H1 (cell line): Measurements from ENCODE around the gene SMS. TPM values are rescaled to one million over a fixed set of nuclear protein-coding genes. Genes with fewer than 3 reads are reported as not detected.

Experiments used
- CTCF ChIA-PET: fragments of 300-600 bp; sonication (Branson Sonifier 250); formaldehyde crosslinking; loops from one replicate; lab custom pipeline; 2021; ENCODE audit not compliant: partially characterized antibody; lab: Charles Lee
- POLR2A ChIA-PET: fragments of 300-600 bp; sonication (Branson Sonifier 250); formaldehyde crosslinking; loops from one replicate; lab custom pipeline; 2021; ENCODE audit warnings: inconsistent platforms; ENCODE audit not compliant: partially characterized antibody; lab: Charles Lee
- DNase-seq, 2 experiments: peaks; one replicate each; pipeline versions ENCODE4 v3.0.0 to v3.0.0-alpha.2; 2010 to 2022; ENCODE audit warnings: low spot score in 2 of 2, low read depth in 1 of 2, mixed read lengths in 1 of 2
- FAIRE-seq: peaks from 2 replicates; lab custom pipeline; 2011; peaks lifted over from hg19 to GRCh38; lab: Jason Lieb, UNC
- H2AFZ ChIP-seq: 2 replicates; pipeline ENCODE4 v1.8.1; 2012; ENCODE audit warnings: low read length, inconsistent platforms
- H2AK5ac ChIP-seq: 2 replicates; pipeline ENCODE4 v1.6.1; 2013; ENCODE audit warnings: low read depth, low read length
- H2BK120ac ChIP-seq: replicated peaks from 2 replicates; pipeline ENCODE3; 2013; ENCODE audit warnings: low read depth, low read length, inconsistent platforms
- H2BK12ac ChIP-seq: 2 replicates; pipeline ENCODE4 v1.6.1; 2013; ENCODE audit warnings: low read depth, low read length
- H2BK15ac ChIP-seq: 2 replicates; pipeline ENCODE4 v1.6.1; 2013; ENCODE audit warnings: low read length
- H2BK20ac ChIP-seq: 2 replicates; pipeline ENCODE4 v1.6.1; 2013; ENCODE audit warnings: low read length
- H2BK5ac ChIP-seq: 2 replicates; pipeline ENCODE4 v1.6.1; 2013; ENCODE audit warnings: low read depth, low read length
- H3K14ac ChIP-seq: 2 replicates; pipeline ENCODE4 v1.6.1; 2013; ENCODE audit warnings: inconsistent platforms; ENCODE audit not compliant: insufficient read length
- H3K18ac ChIP-seq: 2 replicates; pipeline ENCODE4 v1.6.1; 2013; ENCODE audit warnings: low read length; ENCODE audit errors: extremely low read depth
- H3K23ac ChIP-seq: 2 replicates; pipeline ENCODE4 v1.6.1; 2013; ENCODE audit warnings: inconsistent platforms; ENCODE audit not compliant: insufficient read length
- H3K23me2 ChIP-seq: 2 replicates; pipeline ENCODE4 v1.6.1; 2013; ENCODE audit warnings: low read depth, low read length
- H3K27ac ChIP-seq: 2 replicates; pipeline ENCODE4 v1.6.1; 2011; ENCODE audit warnings: low read depth, low read length, inconsistent platforms
- H3K27me3 ChIP-seq, 4 experiments: replicated peaks in 1 of 4; 1 replicate in 1 of 4; 2 replicates in 3 of 4; pipeline versions ENCODE4 v1.6.1 to v1.8.1; 2011 to 2013; ENCODE audit warnings: low read length in 3 of 4, mild to moderate bottlenecking in 3 of 4, inconsistent platforms in 2 of 4, mixed read lengths in 2 of 4, moderate library complexity in 1 of 4; ENCODE audit not compliant: control insufficient read depth in 3 of 4, insufficient read depth in 3 of 4; ENCODE audit errors: extremely low read depth in 1 of 4
- H3K36me3 ChIP-seq, 4 experiments: 2 replicates each; pipeline versions ENCODE4 v1.6.1 to v1.8.1; 2011 to 2013; ENCODE audit warnings: mild to moderate bottlenecking in 4 of 4, low read length in 3 of 4, moderate library complexity in 2 of 4, control low read depth in 1 of 4, inconsistent platforms in 1 of 4; ENCODE audit not compliant: insufficient read depth in 4 of 4, control insufficient read depth in 2 of 4
- H3K4ac ChIP-seq: replicated peaks from 2 replicates; pipeline ENCODE3; 2013; ENCODE audit warnings: low read length, low read depth, mixed read lengths, inconsistent platforms; ENCODE audit not compliant: insufficient read length
- H3K4me1 ChIP-seq, 4 experiments: replicated peaks in 1 of 4; 1 replicate in 1 of 4; 2 replicates in 3 of 4; pipeline versions ENCODE4 v1.6.1 to v1.8.1; 2011 to 2013; ENCODE audit warnings: low read length in 3 of 4, inconsistent platforms in 2 of 4, mixed read lengths in 1 of 4; ENCODE audit not compliant: insufficient read depth in 4 of 4, control insufficient read depth in 3 of 4
- H3K4me2 ChIP-seq, 2 experiments: 2 replicates each; pipeline versions ENCODE4 v1.6.1 to v1.8.1; 2011 to 2013; ENCODE audit warnings: low read depth in 2 of 2, low read length in 2 of 2, control low read depth in 1 of 2, inconsistent platforms in 1 of 2, mild to moderate bottlenecking in 1 of 2; ENCODE audit not compliant: insufficient read depth in 1 of 2
- H3K4me3 ChIP-seq, 4 experiments: fragments of 200-600, 300-600 bp in 1 of 4; sonication (generic), shearing (Covaris generic), sonication (Bioruptor Twin) in 1 of 4; 2 replicates each; pipeline versions ENCODE4 v1.5.1 to v1.8.1; 2011 to 2016; ENCODE audit warnings: low read length in 4 of 4, low read depth in 3 of 4, control low read depth in 2 of 4, inconsistent platforms in 2 of 4, mild to moderate bottlenecking in 2 of 4, mixed read lengths in 1 of 4, moderate library complexity in 1 of 4; ENCODE audit not compliant: insufficient read depth in 2 of 4; ENCODE audit errors: extremely low read depth in 1 of 4
- H3K56ac ChIP-seq: replicated peaks from 2 replicates; pipeline ENCODE3; 2013; ENCODE audit warnings: low read depth, mild to moderate bottlenecking, mixed read lengths, low read length, inconsistent platforms; ENCODE audit not compliant: insufficient read length
- H3K79me1 ChIP-seq: 2 replicates; pipeline ENCODE4 v1.6.1; 2013; ENCODE audit warnings: low read depth, low read length, control low read depth
- H3K79me2 ChIP-seq, 2 experiments: 2 replicates each; pipeline versions ENCODE4 v1.6.1 to v1.8.1; 2012 to 2013; ENCODE audit warnings: low read length in 2 of 2, mild to moderate bottlenecking in 2 of 2, inconsistent platforms in 1 of 2; ENCODE audit not compliant: insufficient read depth in 2 of 2, control insufficient read depth in 1 of 2
- H3K9ac ChIP-seq, 4 experiments: replicated peaks in 1 of 4; 1 replicate in 1 of 4; 2 replicates in 3 of 4; pipeline versions ENCODE4 v1.6.1 to v1.8.1; 2011 to 2013; ENCODE audit warnings: low read depth in 3 of 4, low read length in 3 of 4, control low read depth in 2 of 4, mild to moderate bottlenecking in 2 of 4, moderate library complexity in 2 of 4, inconsistent platforms in 1 of 4; ENCODE audit errors: extremely low read depth in 1 of 4
- H3K9me3 ChIP-seq, 2 experiments: 2 replicates each; pipeline versions ENCODE4 v1.6.1 to v1.8.1; 2012 to 2013; ENCODE audit warnings: mild to moderate bottlenecking in 2 of 2, moderate library complexity in 2 of 2, control low read depth in 1 of 2, inconsistent platforms in 1 of 2, low read depth in 1 of 2, low read length in 1 of 2, mixed read lengths in 1 of 2; ENCODE audit not compliant: insufficient read depth in 2 of 2
- H4K20me1 ChIP-seq, 2 experiments: replicated peaks in 1 of 2; 2 replicates each; pipeline versions ENCODE3 to v1.8.1; 2011 to 2013; ENCODE audit warnings: inconsistent platforms in 2 of 2, low read length in 2 of 2, mild to moderate bottlenecking in 1 of 2; ENCODE audit not compliant: insufficient read depth in 2 of 2, control insufficient read depth in 1 of 2
- H4K5ac ChIP-seq: 2 replicates; pipeline ENCODE4 v1.6.1; 2013; ENCODE audit warnings: low read length, low read depth, mixed read lengths, inconsistent platforms; ENCODE audit not compliant: insufficient read length
- H4K8ac ChIP-seq: 2 replicates; pipeline ENCODE4 v1.8.0; 2013; ENCODE audit warnings: mild to moderate bottlenecking, moderate library complexity, low read length, inconsistent platforms; ENCODE audit not compliant: insufficient read depth; ENCODE audit errors: extremely low read depth
- H4K91ac ChIP-seq: replicated peaks from 2 replicates; pipeline ENCODE3; 2013; ENCODE audit warnings: low read length, mixed read lengths, inconsistent platforms; ENCODE audit not compliant: insufficient read length
- ASH2L ChIP-seq: fragments of 200-600, 300-600 bp; sonication (generic); IDR thresholded peaks from one replicate; pipeline ENCODE4 v1.7.1; 2017; ENCODE audit warnings: low read length
- E2F6 ChIP-seq: IDR thresholded peaks from 2 replicates; pipeline ENCODE4 v1.6.1; 2012; ENCODE audit warnings: inconsistent platforms
- EP300 ChIP-seq, 2 experiments: IDR thresholded peaks; 1 replicate in 1 of 2; 2 replicates in 1 of 2; pipeline ENCODE4 v1.6.1; 2011 to 2012; ENCODE audit warnings: low read depth in 2 of 2, low read length in 2 of 2, mild to moderate bottlenecking in 2 of 2, borderline replicate concordance in 1 of 2, inconsistent platforms in 1 of 2, moderate library complexity in 1 of 2
- GABPA ChIP-seq: IDR thresholded peaks from 2 replicates; pipeline ENCODE4 v1.6.1; 2011; ENCODE audit warnings: mild to moderate bottlenecking, low read length, moderate library complexity, borderline replicate concordance; ENCODE audit not compliant: insufficient read depth
- POLR2A ChIP-seq, 2 experiments: IDR thresholded peaks; 1 replicate in 1 of 2; 2 replicates in 1 of 2; pipeline ENCODE4 v1.6.1; 2011; ENCODE audit warnings: low read depth in 2 of 2, low read length in 2 of 2, mild to moderate bottlenecking in 2 of 2; ENCODE audit errors: control extremely low read depth in 1 of 2
- POLR2AphosphoS5 ChIP-seq: IDR thresholded peaks from 2 replicates; pipeline ENCODE4 v1.6.1; 2011; ENCODE audit warnings: low read depth, low read length
- RAD21 ChIP-seq, 2 experiments: IDR thresholded peaks in 1 of 2; conservative IDR thresholded peaks in 1 of 2; 2 replicates each; pipeline ENCODE4 v1.6.1; 2011; ENCODE audit warnings: low read depth in 2 of 2, low read length in 2 of 2, improper control_type of control experiment in 1 of 2, inconsistent platforms in 1 of 2, mild to moderate bottlenecking in 1 of 2, moderate library complexity in 1 of 2
- RFX5 ChIP-seq: IDR thresholded peaks from 2 replicates; pipeline ENCODE4 v1.6.1; 2011; ENCODE audit warnings: low read depth, low read length, improper control_type of control experiment, borderline replicate concordance
- SUZ12 ChIP-seq: fragments of 200-600 bp; sonication (generic); IDR thresholded peaks from 2 replicates; pipeline ENCODE4 v1.6.1; 2012; ENCODE audit warnings: mild to moderate bottlenecking, inconsistent platforms, low read length, moderate library complexity, mixed read lengths
- USF2 ChIP-seq: IDR thresholded peaks from 2 replicates; pipeline ENCODE4 v1.6.1; 2011; ENCODE audit warnings: low read length, improper control_type of control experiment
- WGBS, 2 experiments: shearing (Covaris generic) in 1 of 2; methylation state at CpG; one replicate each; pipeline versions ENCODE4 v1.1.6 to v1.1.7; 2013 to 2015; ENCODE audit warnings: low lambda C conversion rate in 2 of 2, mixed read lengths in 2 of 2, inconsistent platforms in 1 of 2, low coverage in 1 of 2, missing lambda C conversion rate in 1 of 2; ENCODE audit not compliant: insufficient replicate concordance in 2 of 2, insufficient coverage in 1 of 2, insufficient read length in 1 of 2; ENCODE audit errors: extremely low coverage in 1 of 2, missing lambda C conversion rate in 1 of 2; 5-methylcytosine and 5-hydroxymethylcytosine counted together
- polyA plus RNA-seq, 7 experiments: library from polyadenylated mRNA; depleted of rRNA in 3 of 7; stranded (reverse) in 5 of 7; unstranded in 2 of 7; fragments of >200 nt in 5 of 7; fragments of 200-250 nt in 2 of 7; gene quantifications; 1 replicate in 5 of 7; 2 replicates in 1 of 7; 4 replicates in 1 of 7; pipeline versions ENCODE4 v1.2.1 to v1.2.3, GENCODE V29; 2011 to 2013; ENCODE audit warnings: missing spikeins in 2 of 7, mixed read lengths in 2 of 7
- total RNA-seq: library from RNA; stranded (reverse); fragmentation: NEBNext Ultra II Directional; extraction: Animal tissue kit (Norgen Biotek cat#: 25700); gene quantifications from 2 replicates; pipeline ENCODE4 v1.2.1, GENCODE V29; 2021

The SMS gene
- total and polyA plus RNA-seq, 2 of the 8 experiments (the other 6 are each of a cell fraction or from before 2014, with no cell fraction given), result 66.3 to 256 TPM

- Histone ChIP-seq H2BK15ac (no peak overlapping the region), H3K4me1 (peaks cover 0 to 4% (median 0%) of the 10 kb centered on the region in 4 experiments; a peak in 2 of 7 replicates), H3K4me2 (no peak overlapping the region), H3K27me3 (no peaks in the 10 kb centered on the region), H3K79me1 (no peaks in the 10 kb centered on the region), H3K9ac (no peak overlapping the region), H3K23me2 (no peaks in the 10 kb centered on the region), H2BK5ac (no peak overlapping the region), H2BK120ac (no peak overlapping the region), H2BK20ac (no peak overlapping the region), H3K14ac (no peak overlapping the region), H3K23ac (no peak overlapping the region), H2AK5ac (no peak overlapping the region), H3K36me3 (no peaks in the 10 kb centered on the region), H4K8ac (no peak overlapping the region), H3K27ac (no peak overlapping the region), H3K4ac (no peak overlapping the region), H2BK12ac (no peak overlapping the region), H2AFZ (no peak overlapping the region; the same call in 1 of the 2 replicates), H4K5ac (no peak overlapping the region), H4K91ac (no peak overlapping the region), H3K18ac (no peak overlapping the region), H3K79me2 (no peaks in the 10 kb centered on the region), H4K20me1 (no peaks in the 10 kb centered on the region), H3K56ac (no peak overlapping the region), H3K9me3 (no peaks in the 10 kb centered on the region), H3K4me3 (no peak overlapping the region)
- ChIA-PET POLR2A (no interaction called here), CTCF (no interaction called here)
- 94% methylated on average over 5 of the region's 5 CpGs; no CpG with 5 or more reads in 1 of the 2 experiments for WGBS, 2 experiments
- TF ChIP-seq ASH2L, result no peak
- no peak for TF ChIP-seq USF2
- no peak for TF ChIP-seq POLR2A (IDR thresholded peaks at IDR 0.05; ENCODE audit: control extremely low read depth in 1 of 2, low read depth in 2 of 2, low read length in 2 of 2)
- TF ChIP-seq POLR2AphosphoS5, result no peak
- TF ChIP-seq GABPA, result no peak
- no peak for TF ChIP-seq SUZ12
- no peak for TF ChIP-seq RFX5
- TF ChIP-seq EP300 (IDR thresholded peaks at IDR 0.05; ENCODE audit: borderline replicate concordance in 1 of 2, low read depth in 2 of 2, low read length in 2 of 2), result no peak
- TF ChIP-seq RAD21 (IDR thresholded peaks at IDR 0.05 in 1 of 2, conservative IDR thresholded peaks at IDR 0.05 in 1 of 2; ENCODE audit: low read depth in 2 of 2, low read length in 2 of 2), result no peak
- no peak for TF ChIP-seq E2F6
- FAIRE-seq, result no peak
- DNase-seq, result no peak
These were observed 93.3 kb downstream of the SMS start for GRCh38 chrX:22033818-22034217.
